NCI-H1436 treated with DMSO at 0.1 percent for 48 hours (cell line): Measurements from ENCODE around the gene ASXL2.
"Not testable (repeated sequence)": the region's sequence is repeated elsewhere in the genome, so short reads cannot be mapped to it uniquely, and the experiment has no call there.

ENCODE experiments used
- DNase-seq: peaks from one replicate; lab custom pipeline; 2025; lab: John Stamatoyannopoulos, UW

ASXL2 gene

GRCh38 chr2:25878361-25879132 is at the start of gene ASXL2:
Gene ASXL2, minus strand, starts transcription at chr2:25878487. Its CDS starts 265 bp downstream, at chr2:25878222.
- DNase-seq: peak; percentile 96

- no peak for DNase-seq
Measured at GRCh38 chr2:25926984-25927756, 48.9 kb upstream of the ASXL2 start.

- no peak for DNase-seq
Measured at GRCh38 chr2:25922501-25922900, 44.2 kb upstream of the ASXL2 start.

- no peak for DNase-seq
Measured at GRCh38 chr2:25920786-25921415, 42.6 kb upstream of the ASXL2 start.

- DNase-seq: no peak
Measured at GRCh38 chr2:25920336-25920735, 42.0 kb upstream of the ASXL2 start.

GRCh38 chr2:25917832-25918231 is 39.5 kb upstream of the ASXL2 start:
- DNase-seq: no peak

GRCh38 chr2:25917411-25917810 is 39.1 kb upstream of the ASXL2 start:
- not testable (repeated sequence) for DNase-seq

GRCh38 chr2:25915944-25916772 is 37.9 kb upstream of the ASXL2 start:
- not testable (repeated sequence) for DNase-seq

GRCh38 chr2:25915411-25915810 is 37.1 kb upstream of the ASXL2 start:
- not testable (repeated sequence) for DNase-seq

- DNase-seq: not testable (repeated sequence)
Measured at GRCh38 chr2:25913696-25913973, 35.3 kb upstream of the ASXL2 start.

- DNase-seq: no peak
Measured at GRCh38 chr2:25912851-25913695, 34.8 kb upstream of the ASXL2 start.

- not testable (repeated sequence) for DNase-seq
Measured at GRCh38 chr2:25909574-25909973, 31.3 kb upstream of the ASXL2 start.

GRCh38 chr2:25905126-25905525 is 26.8 kb upstream of the ASXL2 start:
- DNase-seq: no peak

GRCh38 chr2:25903216-25903776 is 25.0 kb upstream of the ASXL2 start:
- no peak for DNase-seq

GRCh38 chr2:25899404-25899970 is 21.2 kb upstream of the ASXL2 start:
- no peak for DNase-seq

- DNase-seq: no peak
Measured at GRCh38 chr2:25897506-25897905, 19.2 kb upstream of the ASXL2 start.

GRCh38 chr2:25896308-25896707 is 18.0 kb upstream of the ASXL2 start:
- not testable (repeated sequence) for DNase-seq

GRCh38 chr2:25895610-25896009 is 17.3 kb upstream of the ASXL2 start:
- no peak for DNase-seq

GRCh38 chr2:25895018-25895417 is 16.7 kb upstream of the ASXL2 start:
- no peak for DNase-seq

GRCh38 chr2:25894135-25894830 is 16.0 kb upstream of the ASXL2 start:
- DNase-seq: no peak
